ENCODE measurements around the gene FGG.

GRCh38 chr4:154660052-154660451 is 47.6 kb upstream of the FGG start:
- TF ChIP-seq ZNF248 (tag by site-specific recombination; IDR thresholded peaks at IDR 0.05): no peak
- no peak for TF ChIP-seq TRIM28 (IDR thresholded peaks at IDR 0.05; ENCODE audit: borderline replicate concordance, low read length)
- no peak for TF ChIP-seq REST (tag by site-specific recombination; IDR thresholded peaks at IDR 0.05)
- no peak for TF ChIP-seq CTCF (tag by site-specific recombination; IDR thresholded peaks at IDR 0.05)
- no peak for TF ChIP-seq KLF10 (tag by site-specific recombination; IDR thresholded peaks at IDR 0.05)
- no peak for TF ChIP-seq ZFHX2 (tag by site-specific recombination; conservative IDR thresholded peaks at IDR 0.05)
- TF ChIP-seq PRDM4 (tag by site-specific recombination; IDR thresholded peaks at IDR 0.05): no peak
- TF ChIP-seq ZNF148 (tag by site-specific recombination; IDR thresholded peaks at IDR 0.05; ENCODE audit: borderline replicate concordance): no peak
- no peak for TF ChIP-seq TCF7L2 (IDR thresholded peaks at IDR 0.05; ENCODE audit: borderline replicate concordance, low read depth, low read length)

Data from HEK293 (cell line).